Transverse colon (tissue), 4 donors: ENCODE results near the gene SELENOO. TPM values are rescaled to one million over a fixed set of nuclear protein-coding genes. Genes with fewer than 3 reads are reported as not detected.

ENCODE experiments used
- DNase-seq: peaks from one replicate; pipeline ENCODE4 v3.0.0-alpha.2; 2019
- H3K27ac ChIP-seq, 4 donors: fragments of 200-600 bp; sonication (generic); 2 replicates each; pipeline ENCODE4 v1.5.1; 2016 to 2018; ENCODE audit warnings: inconsistent platforms in 4 of 4
- H3K27me3 ChIP-seq: fragments of 200-600 bp; sonication (generic); 2 replicates; pipeline ENCODE4 v1.5.1; 2017; ENCODE audit warnings: inconsistent platforms
- H3K36me3 ChIP-seq, 4 donors: fragments of 200-600 bp; sonication (generic); 2 replicates each; pipeline ENCODE4 v1.5.1; 2017 to 2019; ENCODE audit warnings: inconsistent platforms in 4 of 4
- H3K4me1 ChIP-seq, 4 donors: fragments of 200-600 bp; sonication (generic); 2 replicates each; pipeline ENCODE4 v1.5.1; 2017 to 2020; ENCODE audit warnings: inconsistent platforms in 4 of 4
- H3K4me3 ChIP-seq, 4 donors: fragments of 200-600 bp; sonication (generic); 1 replicate in 1 of 4; 2 replicates in 3 of 4; pipeline versions ENCODE4 v1.5.1 to v1.6.1; 2017 to 2019; ENCODE audit warnings: inconsistent platforms in 4 of 4
- H3K9me3 ChIP-seq, 2 donors: fragments of 200-600 bp; sonication (generic); 2 replicates each; pipeline ENCODE4 v1.5.1; 2017 to 2019; ENCODE audit warnings: inconsistent platforms in 2 of 2
- CTCF ChIP-seq, 5 experiments: fragments of 200-600 bp in 3 of 5; fragments of 450-650 bp in 2 of 5; sonication (generic) in 3 of 5; IDR thresholded peaks; 1 replicate in 2 of 5; 2 replicates in 3 of 5; pipeline ENCODE4 v1.5.1; 2016 to 2017; ENCODE audit warnings: antibody characterized with exemption in 5 of 5, inconsistent platforms in 3 of 5, mild to moderate bottlenecking in 2 of 5, moderate library complexity in 1 of 5
- EP300 ChIP-seq: sonication (generic); formaldehyde crosslinking; IDR thresholded peaks from one replicate; pipeline ENCODE4 v1.6.1; 2017; ENCODE audit warnings: antibody characterized with exemption, low read depth
- POLR2A ChIP-seq: fragments of 450-650 bp; IDR thresholded peaks from one replicate; pipeline ENCODE4 v1.6.1; 2016; ENCODE audit warnings: antibody characterized with exemption, mild to moderate bottlenecking, moderate library complexity
- POLR2AphosphoS5 ChIP-seq, 3 donors: sonication (generic); formaldehyde crosslinking; IDR thresholded peaks; one replicate each; pipeline ENCODE4 v1.6.1; 2016; ENCODE audit warnings: antibody characterized with exemption in 3 of 3
- WGBS, 2 donors: methylation state at CpG; one replicate each; pipeline ENCODE4 v1.1.5; 2018; ENCODE audit warnings: low coverage in 1 of 2; 5-methylcytosine and 5-hydroxymethylcytosine counted together
- in situ Hi-C, 4 donors: fragments of 200-750 bp; cut with MboI; loops; one replicate each; pipeline versions ENCODE4 v1.15.0 to v1.15.1; 2017; ENCODE audit warnings: low sequenced_read_pairs in 3 of 4, low pct_ligation_motif_present in 1 of 4, low pct_unique_long_range_greater_than_20kb in 1 of 4
- intact Hi-C: fragments of 100-400 bp; cut with DNase I; formaldehyde crosslinking; loops from one replicate; pipeline ENCODE4 v1.15.1; 2023; ENCODE audit warnings: low total_unique reads
- total RNA-seq, 4 donors: library from RNA; depleted of rRNA; stranded (reverse); fragments of >200 nt; gene quantifications; one replicate each; pipeline ENCODE4 v1.1.0, GENCODE V29; 2016

SELENOO gene
- total RNA-seq, 4 donors from 2014 or later, result 27.3 to 91.3 (median 35.1) TPM

GRCh38 chr22:50190941-50191741 is 9.7 kb upstream of the SELENOO start:
- WGBS, 2 donors, result 43 to 76% methylated on average over 11 to 16 of the region's 18 CpGs
- Histone ChIP-seq H3K4me3 (peak overlapping the region; percentile 31 to 55 (median 42)), H3K36me3 (peaks cover 0 to 6% (median 2%) of the 10 kb centered on the region in 4 donors), H3K27me3 (no peaks in the 10 kb centered on the region), H3K9me3 (no peaks in the 10 kb centered on the region), H3K27ac (peak overlapping the region; percentile 80 to 93 (median 88)), H3K4me1 (peaks cover 31 to 67% (median 57%) of the 10 kb centered on the region in 4 donors)
- intact Hi-C loops, result no loop called here
- in situ Hi-C loops, result no loop called here
- TF ChIP-seq POLR2AphosphoS5 (IDR thresholded peaks at IDR 0.05), result peak; percentile 24 to 58 (median 40)
- no peak for TF ChIP-seq EP300
- peak; percentile 40 for TF ChIP-seq POLR2A
- DNase-seq, result peak; percentile 78

DNA sequence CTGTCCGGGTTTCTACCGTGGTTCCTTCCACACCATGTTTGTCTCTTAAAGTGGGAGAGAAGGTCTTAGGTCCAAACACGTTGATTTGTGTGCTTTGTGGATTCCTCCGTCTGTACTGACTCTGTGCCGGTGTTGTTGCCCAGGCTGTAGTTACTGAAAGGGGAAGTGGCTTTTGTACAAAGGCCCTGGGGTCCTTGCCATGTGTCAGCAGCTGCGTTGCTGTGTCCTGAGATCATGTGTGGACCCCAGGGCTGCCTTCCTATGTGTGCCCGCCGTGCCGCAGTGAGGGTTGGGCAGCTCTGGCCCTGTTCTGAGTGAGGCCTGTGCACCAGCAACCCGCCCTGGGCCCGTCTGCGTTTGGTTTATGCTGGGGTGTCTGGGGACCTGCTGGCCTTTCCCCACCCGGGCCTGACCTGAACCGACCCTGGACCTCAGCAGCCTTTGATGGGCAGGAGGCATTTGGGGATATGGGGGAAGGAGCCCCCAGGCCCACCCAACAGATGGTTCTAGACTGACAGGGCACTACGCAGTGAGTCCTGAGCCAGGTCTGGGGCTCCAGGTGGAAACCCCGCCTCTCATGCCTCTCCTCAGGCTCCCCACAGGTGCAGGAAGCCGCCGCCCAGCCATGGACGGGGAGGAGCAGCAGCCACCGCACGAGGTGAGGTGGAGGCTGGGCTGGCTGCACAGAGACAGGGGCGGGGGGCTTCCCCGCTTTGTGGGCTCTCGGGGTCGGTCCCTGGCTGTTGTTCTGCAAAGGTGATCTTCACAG is 8.2 kb upstream of the SELENOO start:
- Histone ChIP-seq H3K27me3 (no peaks in the 10 kb centered on the region), H3K9me3 (no peaks in the 10 kb centered on the region), H3K4me1 (peaks cover 24 to 54% (median 43%) of the 10 kb centered on the region in 4 donors), H3K27ac (peak overlapping the region; percentile 80 to 93 (median 88)), H3K36me3 (peaks cover 0 to 6% (median 2%) of the 10 kb centered on the region in 4 donors), H3K4me3 (no peak overlapping the region)
- intact Hi-C loops (no loop called here), in situ Hi-C loops (no loop called here)
- peak in 1 of 3 donors; percentile 10 for TF ChIP-seq POLR2AphosphoS5 (IDR thresholded peaks at IDR 0.05)
- no peak for TF ChIP-seq EP300
- no peak for TF ChIP-seq POLR2A
- DNase-seq, result peak; percentile 64
- WGBS, 2 donors, result 64% methylated on average over 18 of the region's 25 CpGs; no CpG with 5 or more reads in 1 of the 2 donors

GRCh38 chr22:50193621-50194020 is 7.2 kb upstream of the SELENOO start:
- in situ Hi-C loops, result no loop called here
- no peak for DNase-seq
- H3K27ac ChIP-seq, result no peak overlapping the region
- H3K4me3 ChIP-seq, result no peak overlapping the region
- TF ChIP-seq POLR2AphosphoS5 (IDR thresholded peaks at IDR 0.05), result no peak
- TF ChIP-seq EP300, result no peak
- peaks cover 0 to 6% (median 2%) of the 10 kb centered on the region in 4 donors for H3K36me3 ChIP-seq
- 93% methylated on average over 2 of the region's 8 CpGs; no CpG with 5 or more reads in 1 of the 2 donors for WGBS, 2 donors
- no peaks in the 10 kb centered on the region for H3K9me3 ChIP-seq
- peaks cover 24 to 44% (median 38%) of the 10 kb centered on the region in 4 donors for H3K4me1 ChIP-seq
- H3K27me3 ChIP-seq, result no peaks in the 10 kb centered on the region
- intact Hi-C loops, result no loop called here

DNA sequence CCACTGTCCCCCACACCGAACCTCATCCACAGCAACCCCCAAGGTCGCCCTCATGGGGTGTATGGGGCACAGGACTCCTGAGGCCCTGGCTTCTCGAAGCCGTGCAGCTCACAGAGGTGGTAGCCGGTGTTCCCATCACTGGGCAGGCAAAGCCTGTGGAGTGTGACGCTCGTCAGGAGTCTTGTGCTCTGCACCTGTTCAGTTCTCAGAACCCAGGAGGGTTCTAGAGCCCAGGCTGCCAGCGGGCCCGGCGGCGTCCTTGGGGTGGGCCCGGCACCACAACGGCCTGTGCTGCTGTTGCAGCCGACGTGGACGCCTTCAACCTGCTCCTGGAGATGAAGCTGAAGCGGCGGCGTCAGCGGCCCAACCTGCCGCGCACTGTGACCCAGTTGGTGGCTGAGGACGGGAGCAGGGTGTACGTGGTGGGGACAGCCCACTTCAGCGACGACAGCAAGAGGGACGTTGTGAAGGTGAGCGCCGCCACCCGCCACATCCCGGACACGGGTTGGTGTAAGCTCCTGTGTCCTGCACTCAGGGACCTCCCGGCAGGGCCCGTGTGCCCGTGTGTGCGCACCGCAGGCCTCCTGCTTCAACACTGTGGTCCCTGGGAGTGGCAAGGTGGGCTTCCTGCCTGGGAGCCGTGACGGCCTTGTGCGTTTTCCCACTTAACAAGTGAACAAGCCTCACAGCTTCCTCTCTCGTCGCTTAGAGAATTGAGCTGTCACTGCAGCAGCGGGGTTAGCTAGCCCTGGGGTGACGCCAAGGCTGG is 6.6 kb upstream of the SELENOO start:
- peaks cover 21 to 38% (median 32%) of the 10 kb centered on the region in 4 donors for H3K4me1 ChIP-seq
- peaks cover 0 to 6% (median 2%) of the 10 kb centered on the region in 4 donors for H3K36me3 ChIP-seq
- no peak for DNase-seq
- H3K27me3 ChIP-seq, result no peaks in the 10 kb centered on the region
- no peak overlapping the region for H3K27ac ChIP-seq
- intact Hi-C loops, result no loop called here
- WGBS, 2 donors, result 91% methylated on average over 31 of the region's 44 CpGs; no CpG with 5 or more reads in 1 of the 2 donors
- H3K9me3 ChIP-seq, result no peaks in the 10 kb centered on the region
- TF ChIP-seq EP300 (no peak), POLR2AphosphoS5 (IDR thresholded peaks at IDR 0.05) (no peak), POLR2A (no peak), CTCF (IDR thresholded peaks at IDR 0.05) (no peak)
- H3K4me3 ChIP-seq, result no peak overlapping the region
- in situ Hi-C loops, result no loop called here

DNA sequence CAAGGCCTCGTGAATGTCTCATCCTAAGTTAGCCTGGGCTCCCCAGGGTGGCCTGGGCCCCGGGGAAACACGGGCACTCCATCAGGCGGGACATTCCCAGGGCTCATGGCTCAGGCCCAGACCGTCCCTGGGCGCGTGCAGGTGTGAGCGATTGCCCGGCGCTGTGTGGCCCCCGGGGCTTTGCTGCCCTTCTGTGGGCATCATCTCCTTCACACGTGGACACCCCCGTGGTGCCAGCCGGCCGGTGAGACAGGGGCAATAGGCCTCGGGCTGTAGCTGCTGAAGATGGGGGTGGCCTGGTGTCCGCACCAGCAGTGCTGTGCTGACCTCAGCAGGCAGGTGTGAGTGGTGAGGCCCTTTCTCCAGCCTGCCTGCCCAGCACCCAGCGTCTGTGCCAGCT is 4.6 kb upstream of the SELENOO start:
- intact Hi-C loops (no loop called here), in situ Hi-C loops (no loop called here)
- no peaks in the 10 kb centered on the region for H3K9me3 ChIP-seq
- H3K27ac ChIP-seq, result no peak overlapping the region
- TF ChIP-seq CTCF (IDR thresholded peaks at IDR 0.05) (no peak), POLR2AphosphoS5 (IDR thresholded peaks at IDR 0.05) (no peak)
- no peak overlapping the region for H3K4me3 ChIP-seq
- 89% methylated on average over 11 of the region's 18 CpGs; no CpG with 5 or more reads in 1 of the 2 donors for WGBS, 2 donors
- peaks cover 12 to 28% (median 22%) of the 10 kb centered on the region in 4 donors for H3K4me1 ChIP-seq
- no peaks in the 10 kb centered on the region for H3K27me3 ChIP-seq
- peaks cover 0 to 6% (median 2%) of the 10 kb centered on the region in 4 donors for H3K36me3 ChIP-seq
- no peak for DNase-seq
